A673 (cell line): ENCODE data around the gene UMAD1. TPM values are rescaled to one million over a fixed set of nuclear protein-coding genes. Genes with fewer than 3 reads are reported as not detected.

Experiments used
- BruUV-seq: library from RNA; stranded (reverse); fragments of 400-500 nt; replicated peaks from 2 replicates; lab custom pipeline; 2021; lab: Mats Ljungman, UMichigan
- CTCF ChIA-PET: fragments of 300-600 bp; sonication (Branson Sonifier 250); formaldehyde crosslinking; loops from one replicate; lab custom pipeline; 2022; ENCODE audit warnings: antibody characterized with exemption; lab: Charles Lee
- POLR2A ChIA-PET: fragments of 300-600 bp; sonication (Branson Sonifier 250); formaldehyde crosslinking; loops from one replicate; lab custom pipeline; 2022; ENCODE audit warnings: antibody characterized with exemption; ENCODE audit not compliant: low non-redundant PET; lab: Charles Lee
- DNase-seq: peaks from one replicate; pipeline ENCODE4 v3.0.0-alpha.2; 2015; ENCODE audit warnings: low spot score
- H3K27ac ChIP-seq: fragments of 200-600 bp; sonication (generic); 2 replicates; pipeline ENCODE4 v1.5.1; 2016; ENCODE audit warnings: mixed run types, low read depth, mild to moderate bottlenecking, mixed read lengths, antibody characterized with exemption, low read length; ENCODE audit not compliant: poor library complexity, severe bottlenecking
- H3K27me3 ChIP-seq: fragments of 200-600 bp; sonication (generic); replicated peaks from 2 replicates; pipeline ENCODE4 v1.6.1; 2017; ENCODE audit warnings: mixed run types, low read depth, mild to moderate bottlenecking, mixed read lengths, antibody characterized with exemption, low read length; ENCODE audit not compliant: insufficient read depth, poor library complexity
- H3K36me3 ChIP-seq: fragments of 200-600 bp; sonication (generic); 2 replicates; pipeline ENCODE4 v1.6.1; 2016; ENCODE audit warnings: mixed run types, mild to moderate bottlenecking, mixed read lengths, antibody characterized with exemption, low read length; ENCODE audit not compliant: insufficient read depth, poor library complexity, severe bottlenecking
- H3K4me1 ChIP-seq: fragments of 200-600 bp; sonication (generic); 2 replicates; pipeline ENCODE4 v1.6.1; 2017; ENCODE audit warnings: mixed run types, mild to moderate bottlenecking, mixed read lengths, antibody characterized with exemption, low read length; ENCODE audit not compliant: insufficient read depth, poor library complexity, severe bottlenecking
- H3K4me3 ChIP-seq: fragments of 200-600 bp; sonication (generic); 2 replicates; pipeline ENCODE4 v1.5.1; 2016; ENCODE audit warnings: low read depth, mixed run types, mild to moderate bottlenecking, mixed read lengths, low read length; ENCODE audit not compliant: poor library complexity, severe bottlenecking
- H3K9me3 ChIP-seq: fragments of 200-600 bp; sonication (generic); 2 replicates; pipeline ENCODE4 v1.6.1; 2016; ENCODE audit warnings: mixed run types, low read depth, mild to moderate bottlenecking, mixed read lengths, antibody characterized with exemption, low read length; ENCODE audit not compliant: poor library complexity, severe bottlenecking
- CTCF ChIP-seq: fragments of 300-800, 200-600 bp; sonication (generic); conservative IDR thresholded peaks from 2 replicates; pipeline ENCODE4 v1.5.1; 2017; ENCODE audit warnings: low read depth, mild to moderate bottlenecking, antibody characterized with exemption, low read length, moderate library complexity, mixed read lengths
- EZH2 ChIP-seq: fragments of 200-600 bp; sonication (generic); IDR thresholded peaks from 2 replicates; pipeline ENCODE4 v1.6.1; 2017; ENCODE audit warnings: borderline replicate concordance, low read depth, mild to moderate bottlenecking, mixed read lengths, antibody characterized with exemption, low read length; ENCODE audit not compliant: poor library complexity, severe bottlenecking
- intact Hi-C: fragments of 100-400 bp; cut with micrococcal nuclease; formaldehyde crosslinking; loops from one replicate; pipeline ENCODE4 v1.10.0; 2022; ENCODE audit not compliant: unreplicated experiment
- total RNA-seq: library from RNA; stranded (reverse); gene quantifications from 2 replicates; pipeline ENCODE4 v1.2.3, GENCODE V29; 2021

UMAD1 gene
- total RNA-seq, 1 experiment from 2014 or later = 13.5 TPM

- Histone ChIP-seq H3K36me3 (no peaks in the 10 kb centered on the region), H3K9me3 (no peaks in the 10 kb centered on the region), H3K4me1 (no peaks in the 10 kb centered on the region), H3K27ac (no peak overlapping the region), H3K4me3 (no peak overlapping the region), H3K27me3 (no peaks in the 10 kb centered on the region)
- ChIA-PET CTCF (no interaction called here), POLR2A (no interaction called here)
- intact Hi-C loops = no loop called here
- no peak for DNase-seq
- BruUV-seq = no TSS peak
- no peak for TF ChIP-seq EZH2
- no peak for TF ChIP-seq CTCF
Observed at GRCh38 chr7:7792056-7792455, 151.5 kb downstream of the UMAD1 start.

GRCh38 chr7:7793249-7793648 is 152.7 kb downstream of the UMAD1 start:
- BruUV-seq = no TSS peak
- H3K27ac ChIP-seq = no peak overlapping the region
- ChIA-PET CTCF (no interaction called here), POLR2A (no interaction called here)
- H3K4me1 ChIP-seq = no peaks in the 10 kb centered on the region
- no peak for DNase-seq
- H3K4me3 ChIP-seq = no peak overlapping the region
- no peaks in the 10 kb centered on the region for H3K36me3 ChIP-seq
- H3K9me3 ChIP-seq = no peaks in the 10 kb centered on the region
- TF ChIP-seq CTCF (no peak), EZH2 (no peak)
- H3K27me3 ChIP-seq = no peaks in the 10 kb centered on the region
- intact Hi-C loops = no loop called here

GRCh38 chr7:7793921-7794320 is 153.4 kb downstream of the UMAD1 start:
- no peak overlapping the region for H3K27ac ChIP-seq
- no peaks in the 10 kb centered on the region for H3K4me1 ChIP-seq
- intact Hi-C loops = no loop called here
- TF ChIP-seq EZH2 = no peak
- TF ChIP-seq CTCF = no peak
- H3K9me3 ChIP-seq = no peaks in the 10 kb centered on the region
- DNase-seq = no peak
- no TSS peak for BruUV-seq
- no peak overlapping the region for H3K4me3 ChIP-seq
- no peaks in the 10 kb centered on the region for H3K36me3 ChIP-seq
- H3K27me3 ChIP-seq = no peaks in the 10 kb centered on the region
- CTCF ChIA-PET = no interaction called here
- POLR2A ChIA-PET = no interaction called here
